Fibroblast of skin of back (primary cell): Measurements from ENCODE around the gene PLXNA3.
"Not testable (repeated sequence)": the region's sequence is repeated elsewhere in the genome, so short reads cannot be mapped to it uniquely, and the experiment has no call there.

Experiments
- DNase-seq: peaks from one replicate; pipeline ENCODE4 v3.0.0-alpha.2; 2013

The PLXNA3 gene

GRCh38 chrX:154481911-154482601 is 24.0 kb downstream of the PLXNA3 start:
- no peak for DNase-seq

GRCh38 chrX:154482786-154483185 is 24.7 kb downstream of the PLXNA3 start:
- DNase-seq: no peak

- no peak for DNase-seq
Observed at GRCh38 chrX:154483325-154483724, 25.2 kb downstream of the PLXNA3 start.

- DNase-seq: no peak
Observed at GRCh38 chrX:154484255-154485149, 26.4 kb downstream of the PLXNA3 start.

- no peak for DNase-seq
Observed at GRCh38 chrX:154485150-154486051, 27.3 kb downstream of the PLXNA3 start.

GRCh38 chrX:154486052-154486395 is 27.9 kb downstream of the PLXNA3 start:
- no peak for DNase-seq

- peak; percentile 45 for DNase-seq
Observed at GRCh38 chrX:154486396-154487207, 28.5 kb downstream of the PLXNA3 start, which contains the start of gene UBL4A. TSS of gene UBL4A (minus strand) at chrX:154486615. CDS start at chrX:154486584, 31 bp downstream.

GRCh38 chrX:154487518-154488290 is 29.6 kb downstream of the PLXNA3 start:
- DNase-seq: no peak

- DNase-seq: no peak
Observed at GRCh38 chrX:154488336-154489075, 30.4 kb downstream of the PLXNA3 start.

- no peak for DNase-seq
Observed at GRCh38 chrX:154489182-154489581, 31.1 kb downstream of the PLXNA3 start.

- peak; percentile 56 for DNase-seq
Observed at GRCh38 chrX:154490021-154490413, 31.9 kb downstream of the PLXNA3 start.

- peak; percentile 93 for DNase-seq
Observed at GRCh38 chrX:154490414-154491083, 32.5 kb downstream of the PLXNA3 start, which contains the start of gene SLC10A3. TSS of gene SLC10A3 (minus strand) at chrX:154490629. CDS start at chrX:154488940, 1,689 bp downstream.

- DNase-seq: no peak
Observed at GRCh38 chrX:154494715-154495114, 36.6 kb downstream of the PLXNA3 start.

- DNase-seq: no peak
Observed at GRCh38 chrX:154495472-154495922, 37.4 kb downstream of the PLXNA3 start.

- DNase-seq: not testable (repeated sequence)
Observed at GRCh38 chrX:154496591-154497137, 38.6 kb downstream of the PLXNA3 start.

GRCh38 chrX:154501423-154501822 is 43.3 kb downstream of the PLXNA3 start:
- DNase-seq: not testable (repeated sequence)

- DNase-seq: no peak
Observed at GRCh38 chrX:154502098-154502497, 44.0 kb downstream of the PLXNA3 start.

- no peak for DNase-seq
Observed at GRCh38 chrX:154502989-154503388, 44.9 kb downstream of the PLXNA3 start.

GRCh38 chrX:154505734-154506133 is 47.7 kb downstream of the PLXNA3 start:
- peak; percentile 75 for DNase-seq
